Measurements from ENCODE around the gene TTLL7.

Gene TTLL7

DNA sequence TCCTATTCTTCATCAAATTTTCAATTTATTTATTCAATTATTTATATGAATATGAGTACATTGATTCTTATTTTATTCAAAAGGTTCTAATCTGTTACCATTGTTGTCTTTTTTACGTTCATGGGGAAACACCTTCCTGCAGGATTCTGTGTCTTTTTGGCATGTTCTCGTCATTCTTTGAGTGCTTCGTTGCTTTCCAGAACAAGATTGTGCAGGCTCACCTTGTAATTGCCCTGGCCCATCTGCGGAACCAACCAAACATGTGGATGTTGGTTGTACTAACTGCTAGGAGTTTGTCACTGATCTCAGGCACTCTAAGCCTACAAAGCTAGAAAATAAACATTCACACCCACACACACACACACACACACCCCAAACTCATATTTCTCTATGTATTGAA is 182.1 kb downstream of the TTLL7 start:
- H3K36me3 Mint-ChIP-seq (ENCODE audit: low read depth): no peaks in the 10 kb centered on the region
- H3K27ac Mint-ChIP-seq: no peak overlapping the region
- no peak overlapping the region for H3K4me3 Mint-ChIP-seq

DNA sequence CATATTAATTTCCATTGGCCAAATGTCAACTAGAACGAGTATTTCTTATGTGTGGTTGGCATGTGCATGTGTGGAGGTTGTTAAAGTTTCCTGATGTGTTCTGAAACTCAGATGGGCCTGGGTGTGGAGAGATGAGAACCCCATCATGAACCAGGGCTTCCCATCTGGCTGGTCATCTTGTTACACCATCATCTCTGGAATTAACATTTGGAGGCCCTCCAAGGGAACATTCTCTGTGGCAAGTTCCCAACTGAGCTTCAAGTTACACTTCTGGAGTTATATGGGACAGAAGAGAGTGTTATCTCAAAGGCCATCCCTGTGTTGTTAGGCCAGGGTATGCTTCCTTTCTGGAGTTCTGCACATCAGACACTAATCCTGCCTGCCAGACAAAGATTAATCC is 183.6 kb downstream of the TTLL7 start:
- no peaks in the 10 kb centered on the region for H3K27me3 Mint-ChIP-seq (ENCODE audit: low read depth)
- no peak overlapping the region for H3K27ac Mint-ChIP-seq
- no peak overlapping the region for H3K4me3 Mint-ChIP-seq
- H3K4me1 Mint-ChIP-seq (ENCODE audit: low read depth): no peaks in the 10 kb centered on the region
- no peaks in the 10 kb centered on the region for H3K36me3 Mint-ChIP-seq (ENCODE audit: low read depth)
- H3K9me3 Mint-ChIP-seq: no peaks in the 10 kb centered on the region

More for the DNA sequence above, 182.1 kb downstream of the TTLL7 start:
- Mint-ChIP-seq H3K4me1 (ENCODE audit: low read depth) (no peaks in the 10 kb centered on the region), H3K27me3 (ENCODE audit: low read depth) (no peaks in the 10 kb centered on the region), H3K9me3 (no peaks in the 10 kb centered on the region)
